ENCODE measurements around the gene KRT79. TPM values are rescaled to one million over a fixed set of nuclear protein-coding genes. Genes with fewer than 3 reads are reported as not detected.

The KRT79 gene
- total and polyA plus RNA-seq, 2 of the 8 experiments (the other 6 are each of a cell fraction or from before 2014, with no cell fraction given): not detected

DNA sequence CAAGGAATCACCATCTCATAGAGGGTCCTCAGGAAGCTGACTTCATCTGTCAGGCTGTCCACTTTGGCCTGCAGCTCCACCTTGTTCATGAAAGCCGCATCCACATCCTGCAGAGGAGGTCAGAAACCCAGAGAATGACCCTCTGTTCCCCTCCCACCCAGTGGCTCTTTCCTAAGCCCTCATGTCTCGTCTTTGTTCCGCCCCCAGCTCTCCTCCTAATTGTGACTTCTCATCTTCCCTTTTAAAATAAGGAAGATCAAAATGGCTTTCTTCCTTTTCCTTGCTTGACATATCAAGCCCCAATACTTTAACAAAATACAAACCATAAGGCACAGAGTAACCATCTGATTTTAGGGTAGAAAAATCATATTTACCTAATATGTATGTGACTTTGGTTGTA is 61.3 kb downstream of the KRT79 start:
- 91% methylated on average over 3 of the region's 3 CpGs; no CpG with 5 or more reads in 1 of the 2 experiments for WGBS, 2 experiments (ENCODE audit: extremely low coverage in 1 of 2, insufficient coverage in 1 of 2, insufficient read length in 1 of 2, insufficient replicate concordance in 2 of 2, low coverage in 1 of 2, low lambda C conversion rate in 2 of 2, missing lambda C conversion rate in 1 of 2)
- Histone ChIP-seq H3K14ac (ENCODE audit: insufficient read length) (no peak overlapping the region), H3K79me2 (ENCODE audit: control insufficient read depth in 1 of 2, insufficient read depth in 2 of 2, low read length in 2 of 2) (no peaks in the 10 kb centered on the region), H3K23ac (ENCODE audit: insufficient read length) (no peak overlapping the region), H3K4me1 (replicated peaks in 1 of 4; ENCODE audit: control insufficient read depth in 3 of 4, insufficient read depth in 4 of 4, low read length in 3 of 4) (no peaks in the 10 kb centered on the region), H3K4me3 (ENCODE audit: extremely low read depth in 1 of 4, insufficient read depth in 2 of 4, low read depth in 3 of 4, low read length in 4 of 4) (no peak overlapping the region), H3K4ac (replicated peaks; ENCODE audit: insufficient read length, low read depth, low read length) (no peak overlapping the region), H4K8ac (ENCODE audit: extremely low read depth, insufficient read depth, low read length) (no peak overlapping the region), H3K18ac (ENCODE audit: extremely low read depth, low read length) (no peak overlapping the region), H2AFZ (ENCODE audit: low read length) (no peak overlapping the region), H3K9ac (replicated peaks in 1 of 4; ENCODE audit: extremely low read depth in 1 of 4, low read depth in 3 of 4, low read length in 3 of 4) (no peak overlapping the region), H3K36me3 (ENCODE audit: control insufficient read depth in 2 of 4, insufficient read depth in 4 of 4, low read length in 3 of 4) (no peaks in the 10 kb centered on the region), H2BK12ac (ENCODE audit: low read depth, low read length) (no peak overlapping the region), H4K20me1 (replicated peaks in 1 of 2; ENCODE audit: control insufficient read depth in 1 of 2, insufficient read depth in 2 of 2, low read length in 2 of 2) (no peaks in the 10 kb centered on the region), H3K56ac (replicated peaks; ENCODE audit: insufficient read length, low read depth, low read length) (no peak overlapping the region), H3K79me1 (ENCODE audit: low read depth, low read length) (no peaks in the 10 kb centered on the region), H4K5ac (ENCODE audit: insufficient read length, low read depth, low read length) (no peak overlapping the region), H4K91ac (replicated peaks; ENCODE audit: insufficient read length, low read length) (no peak overlapping the region), H3K9me3 (ENCODE audit: insufficient read depth in 2 of 2, low read depth in 1 of 2, low read length in 1 of 2) (no peaks in the 10 kb centered on the region), H2BK5ac (ENCODE audit: low read depth, low read length) (no peak overlapping the region), H2AK5ac (ENCODE audit: low read depth, low read length) (no peak overlapping the region), H3K4me2 (ENCODE audit: insufficient read depth in 1 of 2, low read depth in 2 of 2, low read length in 2 of 2) (no peak overlapping the region), H2BK15ac (ENCODE audit: low read length) (no peak overlapping the region), H3K23me2 (ENCODE audit: low read depth, low read length) (no peaks in the 10 kb centered on the region), H3K27ac (ENCODE audit: low read depth, low read length) (no peak overlapping the region), H2BK20ac (ENCODE audit: low read length) (no peak overlapping the region), H3K27me3 (replicated peaks in 1 of 4; ENCODE audit: control insufficient read depth in 3 of 4, extremely low read depth in 1 of 4, insufficient read depth in 3 of 4, low read length in 3 of 4) (0 out of 7 replicates have a peak, but pooled peaks cover 0 to 2% (median 0%) of the 10 kb centered on the region in 4 experiments), H2BK120ac (replicated peaks; ENCODE audit: low read depth, low read length) (no peak overlapping the region)
- no peak for FAIRE-seq
- no peak for DNase-seq (ENCODE audit: low read depth in 1 of 2, low spot score in 2 of 2)
- ChIA-PET POLR2A (ENCODE audit: partially characterized antibody) (no interaction called here), CTCF (ENCODE audit: partially characterized antibody) (interaction anchor here (0.6 to 0.7 kb wide), 4 partner anchors 98 to 410 kb away, joined by 3 to 4 read pairs (median 3); no protein-coding TSS in a partner anchor)
- TF ChIP-seq CTCF (IDR thresholded peaks at IDR 0.05; ENCODE audit: control extremely low read depth in 1 of 3, insufficient read depth in 1 of 3, low read depth in 1 of 3, low read length in 3 of 3): no peak
- no peak for TF ChIP-seq TCF12 (IDR thresholded peaks at IDR 0.05; ENCODE audit: low read depth, low read length)
- no peak for TF ChIP-seq BACH1 (IDR thresholded peaks at IDR 0.05; ENCODE audit: low read length)
- TF ChIP-seq CHD1 (IDR thresholded peaks at IDR 0.05; ENCODE audit: low read depth, low read length): no peak
- TF ChIP-seq NRF1 (IDR thresholded peaks at IDR 0.05; ENCODE audit: low read depth, low read length): no peak
- TF ChIP-seq CREB1 (IDR thresholded peaks at IDR 0.05): no peak
- no peak for TF ChIP-seq EGR1 (IDR thresholded peaks at IDR 0.05; ENCODE audit: borderline replicate concordance, low read depth, low read length)
- TF ChIP-seq CTBP2 (IDR thresholded peaks at IDR 0.05; ENCODE audit: borderline replicate concordance, insufficient read depth, insufficient read length, low read length): no peak

Measured in H1 (cell line).